Activated CD4-positive, CD25-positive, alpha-beta regulatory T cell treated with anti-CD3 and anti-CD28 coated beads, Interleukin-2, amount 50 U/mL, for 72 hours (primary cell): Measurements from ENCODE around the gene PDYN.

Source experiments
- DNase-seq: peaks from one replicate; pipeline ENCODE4 v3.0.0; 2021

PDYN gene

GRCh38 chr20:1931830-1932229, 62.0 kb downstream of the PDYN start:
- no peak for DNase-seq

GRCh38 chr20:1930165-1930564, 63.7 kb downstream of the PDYN start:
- DNase-seq: no peak

GRCh38 chr20:1929460-1929859, 64.4 kb downstream of the PDYN start:
- DNase-seq: no peak

- DNase-seq: no peak
Observed at GRCh38 chr20:1928782-1929181, 65.1 kb downstream of the PDYN start.
